ENCODE results near the gene ERICH6. TPM values are rescaled to one million over a fixed set of nuclear protein-coding genes. Genes with fewer than 3 reads are reported as not detected.

ERICH6 gene
- total RNA-seq, 1 experiment from 2014 or later, result not detected

DNA sequence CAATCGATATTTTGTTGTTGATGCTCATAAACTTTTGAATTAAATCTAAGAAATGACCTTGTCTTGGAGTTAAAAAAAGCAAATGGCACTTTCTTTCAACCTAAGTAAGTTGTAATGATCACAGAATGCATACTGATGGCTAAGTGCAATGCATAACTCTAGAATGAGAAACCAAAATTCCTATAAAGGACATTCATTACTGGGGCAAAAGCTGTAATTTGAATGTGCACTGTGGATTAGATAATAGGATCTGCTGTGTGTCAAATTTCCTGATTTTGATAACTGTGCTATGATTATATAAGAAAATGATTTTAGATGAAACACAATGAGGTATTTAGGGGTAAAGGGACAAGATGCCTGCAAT, 44.9 kb upstream of the ERICH6 start:
- CTCF ChIA-PET, result interaction anchor here (0.7 kb wide), 1 partner anchor 74 kb away, joined by 5 read pairs; no protein-coding TSS in a partner anchor
- H3K4me1 Mint-ChIP-seq (ENCODE audit: insufficient read depth, unreplicated experiment), result peaks cover 47% of the 10 kb centered on the region
- no peak overlapping the region for H3K4me3 Mint-ChIP-seq (ENCODE audit: unreplicated experiment)
- BruUV-seq (replicated peaks), result no TSS peak
- no peak for DNase-seq (ENCODE audit: unreplicated experiment)
- POLR2A ChIA-PET, result interaction anchor here (1.3 to 2.2 kb wide), 2 partner anchors 11 to 13 kb away, joined by 5 to 12 read pairs; no protein-coding TSS in a partner anchor
- H3K9me3 Mint-ChIP-seq (ENCODE audit: unreplicated experiment), result no peaks in the 10 kb centered on the region
- intact Hi-C loops (cut with micrococcal nuclease), result no loop called here
- no peaks in the 10 kb centered on the region for H3K36me3 Mint-ChIP-seq (ENCODE audit: insufficient read depth, unreplicated experiment)
- TF ChIP-seq CTCF (IDR thresholded peaks at IDR 0.05; ENCODE audit: unreplicated experiment), result no peak
- H3K27me3 Mint-ChIP-seq (ENCODE audit: insufficient read depth, unreplicated experiment), result no peaks in the 10 kb centered on the region
- no peak overlapping the region for H3K27ac Mint-ChIP-seq (ENCODE audit: low read depth, unreplicated experiment)

- peaks cover 49% of the 10 kb centered on the region for H3K4me1 Mint-ChIP-seq (ENCODE audit: insufficient read depth, unreplicated experiment)
- no peak overlapping the region for H3K27ac Mint-ChIP-seq (ENCODE audit: low read depth, unreplicated experiment)
Measured at GRCh38 chr3:150747886-150748683, 44.4 kb upstream of the ERICH6 start.

DNA sequence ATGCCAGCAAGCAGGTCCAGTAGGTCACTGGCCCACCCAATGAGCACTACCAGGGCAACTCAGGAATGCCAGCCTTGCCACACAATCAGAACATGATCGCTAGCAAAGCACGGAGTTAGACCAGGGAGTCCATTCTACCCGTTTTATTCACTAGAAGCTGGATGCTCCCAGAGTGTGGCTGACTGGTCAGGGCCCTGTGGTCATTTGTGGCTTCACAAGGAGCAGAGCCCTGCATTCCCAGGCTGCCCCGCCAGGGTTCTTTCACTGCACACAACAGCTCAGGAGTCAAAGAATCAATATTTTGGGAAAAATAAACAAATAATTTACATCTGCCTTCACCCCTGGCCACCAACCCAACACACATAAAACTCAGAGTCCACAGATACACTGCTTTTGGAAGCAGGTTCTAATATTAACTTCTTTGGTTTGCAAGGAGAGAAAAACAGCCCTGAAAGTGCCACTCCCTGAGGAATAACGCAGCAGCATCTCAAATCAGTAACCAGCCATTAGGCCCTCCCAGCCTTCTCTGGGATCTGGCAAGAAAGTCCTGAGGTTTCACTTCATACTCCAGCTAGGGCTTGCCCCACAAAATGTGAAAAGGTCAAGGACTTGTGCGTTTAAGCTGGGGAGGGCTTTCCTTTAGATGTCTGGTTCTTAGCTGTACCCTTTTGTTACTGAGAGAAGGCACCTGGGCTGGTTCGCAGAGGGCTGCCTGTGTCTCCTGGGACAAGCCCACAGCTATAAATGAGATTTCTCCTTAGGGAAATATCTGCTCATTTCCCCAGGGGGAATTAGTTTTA, 43.3 kb upstream of the ERICH6 start:
- ChIA-PET POLR2A (interaction anchor here (2.2 kb wide), 1 partner anchor 15 kb away, joined by 12 read pairs; no protein-coding TSS in a partner anchor), CTCF (interaction anchor here (1.1 kb wide), 1 partner anchor 26 kb away, joined by 8 read pairs; no protein-coding TSS in a partner anchor)
- DNase-seq (ENCODE audit: unreplicated experiment), result no peak
- Mint-ChIP-seq H3K9me3 (ENCODE audit: unreplicated experiment) (no peaks in the 10 kb centered on the region), H3K36me3 (ENCODE audit: insufficient read depth, unreplicated experiment) (peaks cover 10% of the 10 kb centered on the region), H3K4me1 (ENCODE audit: insufficient read depth, unreplicated experiment) (peaks cover 38% of the 10 kb centered on the region), H3K27me3 (ENCODE audit: insufficient read depth, unreplicated experiment) (no peaks in the 10 kb centered on the region), H3K4me3 (ENCODE audit: unreplicated experiment) (no peak overlapping the region), H3K27ac (ENCODE audit: low read depth, unreplicated experiment) (no peak overlapping the region)
- no TSS peak for BruUV-seq (replicated peaks)
- no peak for TF ChIP-seq CTCF (IDR thresholded peaks at IDR 0.05; ENCODE audit: unreplicated experiment)
- intact Hi-C loops (cut with micrococcal nuclease), result no loop called here

More at GRCh38 chr3:150747886-150748683, 44.4 kb upstream of the ERICH6 start:
- CTCF ChIA-PET, result interaction anchor here (0.7 to 1.1 kb wide), 3 partner anchors 15 to 75 kb away, joined by 3 to 8 read pairs (median 5); no protein-coding TSS in a partner anchor
- TF ChIP-seq CTCF (IDR thresholded peaks at IDR 0.05; ENCODE audit: unreplicated experiment), result no peak
- POLR2A ChIA-PET, result interaction anchor here (1.3 to 2.2 kb wide), 2 partner anchors 11 to 14 kb away, joined by 5 to 12 read pairs; no protein-coding TSS in a partner anchor
- Mint-ChIP-seq H3K9me3 (ENCODE audit: unreplicated experiment) (no peaks in the 10 kb centered on the region), H3K27me3 (ENCODE audit: insufficient read depth, unreplicated experiment) (no peaks in the 10 kb centered on the region), H3K4me3 (ENCODE audit: unreplicated experiment) (no peak overlapping the region), H3K36me3 (ENCODE audit: insufficient read depth, unreplicated experiment) (no peaks in the 10 kb centered on the region)
- intact Hi-C loops (cut with micrococcal nuclease), result no loop called here
- BruUV-seq (replicated peaks), result no TSS peak
- DNase-seq (ENCODE audit: unreplicated experiment), result no peak

DNA sequence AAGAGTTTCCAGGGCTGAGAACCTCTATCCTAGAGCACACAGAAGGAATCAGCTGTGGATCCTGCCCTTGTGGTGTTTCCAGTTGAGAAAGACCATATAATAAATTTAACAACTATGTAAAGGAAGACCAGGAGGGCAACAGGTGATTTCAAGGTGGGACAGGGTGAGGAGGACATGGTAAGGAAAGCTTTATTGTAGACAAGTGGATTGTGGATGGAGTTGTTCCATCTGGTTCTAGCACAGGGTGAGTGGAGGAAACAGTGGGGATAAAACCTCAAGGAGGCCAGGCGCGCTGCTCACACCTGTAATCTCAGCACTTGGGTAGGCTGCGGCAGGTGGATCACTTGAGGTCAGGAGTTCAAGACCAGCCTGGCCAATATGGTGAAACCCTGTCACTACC, 42.1 kb upstream of the ERICH6 start:
- ChIA-PET POLR2A (interaction anchor here (0.7 to 1.1 kb wide), 3 partner anchors 13 to 17 kb away, joined by 3 to 7 read pairs (median 4); partner anchors contain the start of gene SIAH2), CTCF (interaction anchor here (0.6 to 0.8 kb wide), 5 partner anchors 14 to 401 kb away, joined by 3 to 4 read pairs (median 3); no protein-coding TSS in a partner anchor)
- peak overlapping the region; percentile 59 for H3K27ac Mint-ChIP-seq (ENCODE audit: low read depth, unreplicated experiment)
- intact Hi-C loops (cut with micrococcal nuclease), result no loop called here
- H3K4me3 Mint-ChIP-seq (ENCODE audit: unreplicated experiment), result no peak overlapping the region
- no peak for TF ChIP-seq CTCF (IDR thresholded peaks at IDR 0.05; ENCODE audit: unreplicated experiment)
- H3K27me3 Mint-ChIP-seq (ENCODE audit: insufficient read depth, unreplicated experiment), result no peaks in the 10 kb centered on the region
- H3K4me1 Mint-ChIP-seq (ENCODE audit: insufficient read depth, unreplicated experiment), result peaks cover 34% of the 10 kb centered on the region
- no peak for DNase-seq (ENCODE audit: unreplicated experiment)
- no TSS peak for BruUV-seq (replicated peaks)
- H3K36me3 Mint-ChIP-seq (ENCODE audit: insufficient read depth, unreplicated experiment), result peaks cover 18% of the 10 kb centered on the region
- H3K9me3 Mint-ChIP-seq (ENCODE audit: unreplicated experiment), result no peaks in the 10 kb centered on the region

Measured in MCF 10A (cell line).